LNCaP clone FGC (cell line): Measurements from ENCODE around the gene REXO4.

Experiments used
- DNase-seq: peaks from one replicate; pipeline ENCODE4 v3.0.0-alpha.2; 2011; ENCODE audit warnings: low read depth
- H3K4me3 ChIP-seq: 2 replicates; pipeline ENCODE4 v1.5.1; 2011; ENCODE audit warnings: mild to moderate bottlenecking, low read depth, low read length, control low read depth
- TF ChIP-seq, protein P1 (sequence below): IDR thresholded peaks from 2 replicates; pipeline ENCODE4 v1.5.1; 2012; ENCODE audit warnings: mild to moderate bottlenecking; ENCODE audit not compliant: control insufficient read depth, insufficient read depth; ENCODE audit errors: extremely low read depth

REXO4 gene

DNA sequence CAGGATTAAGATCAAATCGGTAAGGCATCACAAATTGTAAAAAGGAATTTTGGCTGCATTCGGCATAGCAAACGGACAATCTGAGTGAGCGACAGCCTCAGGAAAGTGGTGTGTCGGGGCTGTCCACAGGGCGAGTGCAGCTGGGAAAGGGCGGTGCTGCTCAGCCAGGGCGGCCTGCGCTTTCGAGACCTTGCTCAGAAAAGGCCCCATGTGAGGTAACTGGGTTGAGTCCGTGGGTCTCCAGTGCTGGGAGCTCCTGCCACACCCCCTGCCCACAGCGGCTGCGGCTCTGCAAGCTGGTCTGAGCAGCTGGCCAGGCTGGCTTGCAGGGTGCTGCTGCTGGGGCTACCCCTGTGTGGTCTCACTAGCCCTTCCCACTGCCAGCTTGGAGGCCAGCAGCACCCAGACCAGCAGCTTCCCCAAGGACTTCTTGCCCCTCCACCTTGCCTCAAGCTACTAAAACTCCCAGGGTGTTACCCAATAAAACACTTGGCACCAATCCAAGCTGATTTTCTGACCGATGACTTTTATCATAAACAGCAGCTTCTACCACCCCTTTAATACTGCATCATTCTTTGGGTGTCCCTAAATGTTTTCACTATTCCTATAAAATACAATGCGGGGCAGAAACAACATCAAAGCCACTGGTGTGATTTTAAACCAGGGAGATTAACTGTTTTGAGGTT lies 55.3 kb downstream of the REXO4 start:
- TF ChIP-seq, protein P1, sequence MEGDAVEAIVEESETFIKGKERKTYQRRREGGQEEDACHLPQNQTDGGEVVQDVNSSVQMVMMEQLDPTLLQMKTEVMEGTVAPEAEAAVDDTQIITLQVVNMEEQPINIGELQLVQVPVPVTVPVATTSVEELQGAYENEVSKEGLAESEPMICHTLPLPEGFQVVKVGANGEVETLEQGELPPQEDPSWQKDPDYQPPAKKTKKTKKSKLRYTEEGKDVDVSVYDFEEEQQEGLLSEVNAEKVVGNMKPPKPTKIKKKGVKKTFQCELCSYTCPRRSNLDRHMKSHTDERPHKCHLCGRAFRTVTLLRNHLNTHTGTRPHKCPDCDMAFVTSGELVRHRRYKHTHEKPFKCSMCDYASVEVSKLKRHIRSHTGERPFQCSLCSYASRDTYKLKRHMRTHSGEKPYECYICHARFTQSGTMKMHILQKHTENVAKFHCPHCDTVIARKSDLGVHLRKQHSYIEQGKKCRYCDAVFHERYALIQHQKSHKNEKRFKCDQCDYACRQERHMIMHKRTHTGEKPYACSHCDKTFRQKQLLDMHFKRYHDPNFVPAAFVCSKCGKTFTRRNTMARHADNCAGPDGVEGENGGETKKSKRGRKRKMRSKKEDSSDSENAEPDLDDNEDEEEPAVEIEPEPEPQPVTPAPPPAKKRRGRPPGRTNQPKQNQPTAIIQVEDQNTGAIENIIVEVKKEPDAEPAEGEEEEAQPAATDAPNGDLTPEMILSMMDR: no peak
- no peak overlapping the region for H3K4me3 ChIP-seq
- DNase-seq: no peak

DNA sequence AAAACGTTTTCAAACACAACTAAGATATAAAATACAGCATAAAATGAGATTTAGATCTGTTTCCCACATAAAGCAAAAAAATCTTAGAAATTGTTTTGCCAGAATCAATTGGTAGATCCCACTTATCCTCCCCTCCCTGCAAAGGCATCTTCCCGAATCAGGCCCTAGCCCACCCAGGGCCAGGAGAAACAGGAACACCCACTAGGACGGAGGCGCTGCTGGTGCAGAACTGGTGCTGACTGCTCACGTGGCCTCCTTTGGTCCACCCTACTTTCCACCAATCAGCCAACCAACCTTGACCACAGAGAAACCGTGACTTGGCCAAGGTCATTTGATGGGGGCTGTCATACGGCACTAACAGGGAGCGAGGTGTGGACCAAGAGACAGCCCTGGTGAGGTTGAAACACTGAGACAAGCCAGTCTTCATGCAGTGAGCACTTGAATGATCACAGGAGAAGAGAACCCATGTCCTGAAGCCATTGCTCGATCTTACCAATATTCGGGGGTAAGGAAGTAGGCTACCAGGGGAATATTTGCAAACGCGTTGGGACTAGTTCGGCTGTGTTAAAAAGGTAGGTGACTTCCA lies 56.2 kb downstream of the REXO4 start:
- TF ChIP-seq, protein P1: no peak
- no peak overlapping the region for H3K4me3 ChIP-seq
- no peak for DNase-seq

- H3K4me3 ChIP-seq: no peak overlapping the region
- DNase-seq: no peak
- TF ChIP-seq, protein P1: no peak
Measured at GRCh38 chr9:133360400-133361393, 57.1 kb downstream of the REXO4 start.

DNA sequence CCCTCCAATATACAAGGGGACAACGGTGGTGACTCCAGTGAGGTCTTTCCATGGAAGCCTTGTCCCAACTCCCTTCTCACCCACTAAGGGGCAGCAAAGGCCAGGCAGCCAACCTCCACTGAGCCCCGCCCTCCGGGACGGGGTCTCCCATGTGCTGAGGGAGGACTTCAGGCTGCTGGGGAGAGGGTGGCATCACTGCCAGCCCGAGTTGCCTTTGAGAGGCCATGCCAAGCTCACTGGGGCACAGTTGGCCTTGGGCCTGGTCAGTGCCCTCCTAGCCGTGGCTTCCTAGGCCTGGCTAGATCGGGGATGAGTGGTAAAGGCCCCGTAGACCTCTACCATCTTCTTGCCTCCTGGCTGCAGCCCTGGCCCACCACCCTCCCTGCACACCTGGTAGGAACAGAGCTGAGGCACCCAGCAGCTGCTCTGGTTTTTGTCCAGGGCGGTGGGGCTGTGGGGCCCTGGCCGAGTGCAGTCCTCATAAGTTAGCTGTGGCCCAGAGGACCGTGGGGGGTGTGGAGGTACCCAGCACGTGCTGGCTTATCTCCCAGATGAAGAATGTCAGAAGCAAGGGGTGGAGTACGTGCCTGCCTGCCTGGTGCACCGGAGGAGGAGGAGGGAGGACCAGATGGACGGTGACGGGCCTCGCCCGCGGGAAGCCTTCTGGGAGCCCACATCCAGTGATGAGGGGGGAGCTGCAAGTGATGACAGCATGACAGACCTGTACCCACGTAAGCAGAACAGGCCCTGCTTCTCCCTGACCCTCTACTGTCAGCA lies 58.2 kb downstream of the REXO4 start:
- TF ChIP-seq, protein P1: 0 out of 2 replicates have a peak, but pooled peaks have one; percentile 5
- DNase-seq: no peak
- H3K4me3 ChIP-seq: no peak overlapping the region

DNA sequence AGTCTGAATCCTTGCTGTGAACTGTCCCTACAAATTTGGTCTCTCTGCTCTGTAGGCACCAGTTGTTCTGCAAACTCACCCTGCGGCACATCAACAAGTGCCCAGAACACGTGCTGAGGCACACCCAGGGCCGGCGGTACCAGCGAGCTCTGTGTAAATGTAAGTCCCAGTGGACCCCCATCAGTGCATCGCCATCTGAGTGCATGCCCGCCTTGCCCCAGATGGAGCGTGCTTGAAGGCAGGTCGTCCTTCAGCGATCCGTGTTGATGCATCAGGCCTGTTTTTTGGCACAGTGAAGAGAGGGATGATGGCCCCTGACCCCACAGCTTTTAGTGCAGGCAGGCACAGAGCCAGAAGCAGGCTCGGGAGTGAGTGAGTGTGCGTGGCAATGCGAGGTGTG lies 60.2 kb downstream of the REXO4 start:
- DNase-seq: no peak
- peak overlapping the region; percentile 87 for H3K4me3 ChIP-seq
- TF ChIP-seq, protein P1: no peak

GRCh38 chr9:133356391-133357091 lies 61.3 kb downstream of the REXO4 start, which contains the start of the genes SURF1 and SURF2:
Gene SURF1, minus strand, starts transcription at chr9:133356487. Its CDS starts 34 bp downstream, at chr9:133356453.
Gene SURF2, plus strand, starts transcription at chr9:133356550. Its CDS starts 43 bp downstream, at chr9:133356593.
- no peak for DNase-seq
- peak within 1 kb of the TSS; percentile 87 for H3K4me3 ChIP-seq
- TF ChIP-seq, protein P1: peak; percentile 36; the same call in 1 of the 2 replicates
